Loucy (cell line): Measurements from ENCODE around the gene NME4.

ENCODE experiments used
- H2AFZ ChIP-seq: fragments of 200-600 bp; sonication (generic); 2 replicates; pipeline ENCODE4 v1.6.0; 2016; ENCODE audit warnings: antibody characterized with exemption, mild to moderate bottlenecking, low read length, moderate library complexity
- H3F3A ChIP-seq: fragments of 200-600 bp; 2 replicates; pipeline ENCODE4 v1.6.0; 2016; ENCODE audit warnings: antibody characterized with exemption, low read depth, mild to moderate bottlenecking
- H3K27me3 ChIP-seq: fragments of 200-600 bp; sonication (generic); 2 replicates; pipeline ENCODE4 v1.6.1; 2014; ENCODE audit warnings: low read length, mild to moderate bottlenecking; ENCODE audit not compliant: insufficient read depth, poor library complexity, severe bottlenecking
- H3K36me3 ChIP-seq: fragments of 200-600 bp; sonication (generic); 2 replicates; pipeline ENCODE4 v1.6.1; 2016; ENCODE audit warnings: low read length; ENCODE audit not compliant: insufficient read depth
- H3K4me1 ChIP-seq: fragments of 200-600 bp; sonication (generic); 2 replicates; pipeline ENCODE4 v1.5.1; 2014; ENCODE audit warnings: low read length, mild to moderate bottlenecking; ENCODE audit not compliant: insufficient read depth, poor library complexity, severe bottlenecking
- H3K4me2 ChIP-seq: fragments of 200-600 bp; sonication (generic); 2 replicates; pipeline ENCODE4 v1.6.0; 2014; ENCODE audit warnings: antibody characterized with exemption, low read length, low read depth, mild to moderate bottlenecking; ENCODE audit not compliant: poor library complexity, severe bottlenecking
- H3K4me3 ChIP-seq: fragments of 200-600 bp; sonication (generic); 2 replicates; pipeline ENCODE4 v1.5.1; 2014; ENCODE audit warnings: low read length, mild to moderate bottlenecking, mixed read lengths; ENCODE audit not compliant: poor library complexity, severe bottlenecking
- H3K79me2 ChIP-seq: fragments of 200-600 bp; sonication (generic); 2 replicates; pipeline ENCODE4 v1.6.1; 2014; ENCODE audit warnings: low read length; ENCODE audit not compliant: insufficient read depth
- H3K9ac ChIP-seq: fragments of 200-600 bp; sonication (generic); 2 replicates; pipeline ENCODE4 v1.6.0; 2014; ENCODE audit warnings: mild to moderate bottlenecking, low read depth, low read length, moderate library complexity; ENCODE audit not compliant: poor library complexity, severe bottlenecking
- H3K9me2 ChIP-seq: fragments of 200-600 bp; sonication (generic); replicated peaks from 2 replicates; pipeline ENCODE4 v1.6.1; 2016; ENCODE audit warnings: low read depth, low read length, mixed read lengths
- H3K9me3 ChIP-seq: fragments of 200-600 bp; sonication (generic); 2 replicates; pipeline ENCODE4 v1.6.1; 2014; ENCODE audit warnings: mild to moderate bottlenecking, antibody characterized with exemption, low read length, low read depth; ENCODE audit not compliant: insufficient read depth
- H4K20me1 ChIP-seq: fragments of 200-600 bp; sonication (generic); 2 replicates; pipeline ENCODE4 v1.6.0; 2014; ENCODE audit warnings: antibody characterized with exemption, low read length, mild to moderate bottlenecking; ENCODE audit not compliant: insufficient read depth, poor library complexity, severe bottlenecking
- CTCF ChIP-seq: fragments of 200-600 bp; sonication (generic); conservative IDR thresholded peaks from 2 replicates; pipeline ENCODE4 v1.5.1; 2014; ENCODE audit warnings: mild to moderate bottlenecking, antibody characterized with exemption, low read length
- EZH2phosphoT487 ChIP-seq: fragments of 200-600 bp; IDR thresholded peaks from 2 replicates; pipeline ENCODE4 v1.6.1; 2018; ENCODE audit warnings: antibody characterized with exemption, mild to moderate bottlenecking, moderate library complexity, borderline replicate concordance

NME4 gene

GRCh38 chr16:396605-397004 lies 394 bp upstream of the NME4 start:
- Histone ChIP-seq H2AFZ (peak overlapping the region; percentile 95), H3K9ac (peak overlapping the region; percentile 73)
- TF ChIP-seq EZH2phosphoT487 (no peak), CTCF (no peak)

GRCh38 chr16:397736-398332 lies 835 bp downstream of the NME4 start:
- H3K36me3 ChIP-seq: no peaks in the 10 kb centered on the region
- H3K79me2 ChIP-seq: no peaks in the 10 kb centered on the region
- H2AFZ ChIP-seq: no peak overlapping the region
- TF ChIP-seq EZH2phosphoT487 (no peak), CTCF (no peak)
- H3K9me3 ChIP-seq: no peaks in the 10 kb centered on the region
- no peak overlapping the region for H3K4me3 ChIP-seq
- no peaks in the 10 kb centered on the region for H3K27me3 ChIP-seq
- H3K9me2 ChIP-seq: no peaks in the 10 kb centered on the region
- 0 out of 2 replicates have a peak, but pooled peaks cover 3% of the 10 kb centered on the region for H3F3A ChIP-seq
- no peak overlapping the region for H3K9ac ChIP-seq
- H3K4me1 ChIP-seq: peaks cover 4% of the 10 kb centered on the region
- H3K4me2 ChIP-seq: peak overlapping the region; percentile 20
- H4K20me1 ChIP-seq: no peaks in the 10 kb centered on the region

More at GRCh38 chr16:396605-397004, 394 bp upstream of the NME4 start:
- Histone ChIP-seq H3F3A (0 out of 2 replicates have a peak, but pooled peaks cover 3% of the 10 kb centered on the region), H3K4me2 (peak overlapping the region; percentile 89), H3K27me3 (no peaks in the 10 kb centered on the region), H3K9me3 (no peaks in the 10 kb centered on the region), H3K36me3 (no peaks in the 10 kb centered on the region), H3K4me1 (peaks cover 4% of the 10 kb centered on the region), H3K4me3 (peak overlapping the region; percentile 85), H3K9me2 (no peaks in the 10 kb centered on the region), H4K20me1 (no peaks in the 10 kb centered on the region), H3K79me2 (no peaks in the 10 kb centered on the region)

GRCh38 chr16:398561-399339 lies 1.8 kb downstream of the NME4 start:
- Histone ChIP-seq H3K79me2 (no peaks in the 10 kb centered on the region), H3K4me2 (no peak overlapping the region), H3K27me3 (no peaks in the 10 kb centered on the region), H3K4me1 (peaks cover 4% of the 10 kb centered on the region), H3F3A (0 out of 2 replicates have a peak, but pooled peaks cover 3% of the 10 kb centered on the region), H2AFZ (no peak overlapping the region), H3K9me2 (no peaks in the 10 kb centered on the region), H4K20me1 (no peaks in the 10 kb centered on the region), H3K4me3 (no peak overlapping the region), H3K36me3 (no peaks in the 10 kb centered on the region), H3K9ac (no peak overlapping the region), H3K9me3 (no peaks in the 10 kb centered on the region)
- no peak for TF ChIP-seq CTCF
